ENCODE results near the gene RIOK2.

DNA sequence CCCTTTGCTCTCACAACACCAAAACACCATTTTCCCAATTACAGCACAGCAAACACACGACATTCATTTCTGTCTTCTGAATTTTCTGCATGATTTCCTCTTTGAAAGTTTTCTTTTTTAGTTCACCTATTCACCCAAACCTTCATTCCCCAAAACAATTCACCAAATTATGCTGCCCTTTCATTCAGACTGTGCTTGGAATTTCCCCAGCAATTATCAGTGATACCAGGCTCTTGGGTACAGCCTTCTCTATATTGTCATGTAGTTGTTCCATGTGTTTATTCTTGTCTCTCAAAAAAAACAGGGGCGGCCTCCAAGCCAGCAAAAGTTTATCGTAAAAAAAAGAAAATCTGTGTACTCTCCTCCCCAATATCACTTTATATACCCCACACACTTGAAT is 31.7 kb downstream of the RIOK2 start:
- TF ChIP-seq, protein P1, sequence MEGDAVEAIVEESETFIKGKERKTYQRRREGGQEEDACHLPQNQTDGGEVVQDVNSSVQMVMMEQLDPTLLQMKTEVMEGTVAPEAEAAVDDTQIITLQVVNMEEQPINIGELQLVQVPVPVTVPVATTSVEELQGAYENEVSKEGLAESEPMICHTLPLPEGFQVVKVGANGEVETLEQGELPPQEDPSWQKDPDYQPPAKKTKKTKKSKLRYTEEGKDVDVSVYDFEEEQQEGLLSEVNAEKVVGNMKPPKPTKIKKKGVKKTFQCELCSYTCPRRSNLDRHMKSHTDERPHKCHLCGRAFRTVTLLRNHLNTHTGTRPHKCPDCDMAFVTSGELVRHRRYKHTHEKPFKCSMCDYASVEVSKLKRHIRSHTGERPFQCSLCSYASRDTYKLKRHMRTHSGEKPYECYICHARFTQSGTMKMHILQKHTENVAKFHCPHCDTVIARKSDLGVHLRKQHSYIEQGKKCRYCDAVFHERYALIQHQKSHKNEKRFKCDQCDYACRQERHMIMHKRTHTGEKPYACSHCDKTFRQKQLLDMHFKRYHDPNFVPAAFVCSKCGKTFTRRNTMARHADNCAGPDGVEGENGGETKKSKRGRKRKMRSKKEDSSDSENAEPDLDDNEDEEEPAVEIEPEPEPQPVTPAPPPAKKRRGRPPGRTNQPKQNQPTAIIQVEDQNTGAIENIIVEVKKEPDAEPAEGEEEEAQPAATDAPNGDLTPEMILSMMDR (IDR thresholded peaks at IDR 0.05; ENCODE audit: poor library complexity): no peak
- TF ChIP-seq EZH2 (IDR thresholded peaks at IDR 0.05; ENCODE audit: borderline replicate concordance): no peak
- no peak for TF ChIP-seq EZH2phosphoT487 (IDR thresholded peaks at IDR 0.05; ENCODE audit: low read depth, severe bottlenecking, unreplicated experiment)

Measured in hepatocyte (in vitro differentiated cells).